Measurements from ENCODE around the gene RND2.

RND2 gene

GRCh38 chr17:43027091-43028032 lies 2.3 kb downstream of the RND2 start:
- peaks cover 16% of the 10 kb centered on the region for H3K4me1 ChIP-seq (ENCODE audit: control insufficient read depth, insufficient read depth, low read length)
- no peak for DNase-seq (ENCODE audit: low read depth, low spot score)
- no CpG with 5 or more reads among the region's 9 CpGs for WGBS (ENCODE audit: insufficient coverage, insufficient read length)
- H3K36me3 ChIP-seq (ENCODE audit: control insufficient read depth, insufficient read depth, low read length) = no peaks in the 10 kb centered on the region
- H3K9me3 ChIP-seq (ENCODE audit: control insufficient read depth, insufficient read depth, low read length) = no peaks in the 10 kb centered on the region
- H3K4me3 ChIP-seq (ENCODE audit: low read length) = no peak overlapping the region
- H3K27me3 ChIP-seq (ENCODE audit: control insufficient read depth, insufficient read depth, low read length) = no peaks in the 10 kb centered on the region
- H3K27ac ChIP-seq (ENCODE audit: low read length) = no peak overlapping the region

- Histone ChIP-seq H3K4me1 (ENCODE audit: control insufficient read depth, insufficient read depth, low read length) (peaks cover 18% of the 10 kb centered on the region), H3K9me3 (ENCODE audit: control insufficient read depth, insufficient read depth, low read length) (no peaks in the 10 kb centered on the region), H3K27me3 (ENCODE audit: control insufficient read depth, insufficient read depth, low read length) (no peaks in the 10 kb centered on the region), H3K27ac (ENCODE audit: low read length) (no peak overlapping the region), H3K36me3 (ENCODE audit: control insufficient read depth, insufficient read depth, low read length) (no peaks in the 10 kb centered on the region), H3K4me3 (ENCODE audit: low read length) (no peak overlapping the region)
- no CpG with 5 or more reads among the region's 17 CpGs for WGBS (ENCODE audit: insufficient coverage, insufficient read length)
- DNase-seq (ENCODE audit: low read depth, low spot score) = no peak
Observed at GRCh38 chr17:43028221-43028861, 3.3 kb downstream of the RND2 start.

GRCh38 chr17:43030137-43030767 lies 5.2 kb downstream of the RND2 start:
- H3K27me3 ChIP-seq (ENCODE audit: control insufficient read depth, insufficient read depth, low read length) = no peaks in the 10 kb centered on the region
- H3K4me1 ChIP-seq (ENCODE audit: control insufficient read depth, insufficient read depth, low read length) = peaks cover 23% of the 10 kb centered on the region
- WGBS (ENCODE audit: insufficient coverage, insufficient read length) = no CpG with 5 or more reads among the region's 6 CpGs
- H3K27ac ChIP-seq (ENCODE audit: low read length) = no peak overlapping the region
- H3K4me3 ChIP-seq (ENCODE audit: low read length) = no peak overlapping the region
- H3K36me3 ChIP-seq (ENCODE audit: control insufficient read depth, insufficient read depth, low read length) = no peaks in the 10 kb centered on the region
- no peaks in the 10 kb centered on the region for H3K9me3 ChIP-seq (ENCODE audit: control insufficient read depth, insufficient read depth, low read length)
- no peak for DNase-seq (ENCODE audit: low read depth, low spot score)

- Histone ChIP-seq H3K4me1 (ENCODE audit: control insufficient read depth, insufficient read depth, low read length) (peaks cover 20% of the 10 kb centered on the region), H3K9me3 (ENCODE audit: control insufficient read depth, insufficient read depth, low read length) (no peaks in the 10 kb centered on the region), H3K36me3 (ENCODE audit: control insufficient read depth, insufficient read depth, low read length) (no peaks in the 10 kb centered on the region), H3K27ac (ENCODE audit: low read length) (no peak overlapping the region), H3K4me3 (ENCODE audit: low read length) (no peak overlapping the region), H3K27me3 (ENCODE audit: control insufficient read depth, insufficient read depth, low read length) (no peaks in the 10 kb centered on the region)
- WGBS (ENCODE audit: insufficient coverage, insufficient read length) = no CpG with 5 or more reads among the region's 3 CpGs
- DNase-seq (ENCODE audit: low read depth, low spot score) = no peak
Observed at GRCh38 chr17:43031666-43032065, 6.6 kb downstream of the RND2 start.

GRCh38 chr17:43033948-43034881 lies 9.2 kb downstream of the RND2 start:
- H3K36me3 ChIP-seq (ENCODE audit: control insufficient read depth, insufficient read depth, low read length) = no peaks in the 10 kb centered on the region
- H3K4me3 ChIP-seq (ENCODE audit: low read length) = no peak overlapping the region
- no peaks in the 10 kb centered on the region for H3K9me3 ChIP-seq (ENCODE audit: control insufficient read depth, insufficient read depth, low read length)
- WGBS (ENCODE audit: insufficient coverage, insufficient read length) = no CpG with 5 or more reads among the region's 12 CpGs
- no peaks in the 10 kb centered on the region for H3K27me3 ChIP-seq (ENCODE audit: control insufficient read depth, insufficient read depth, low read length)
- peaks cover 7% of the 10 kb centered on the region; the same call in 1 of the 2 replicates for H3K4me1 ChIP-seq (ENCODE audit: control insufficient read depth, insufficient read depth, low read length)
- no peak for DNase-seq (ENCODE audit: low read depth, low spot score)
- H3K27ac ChIP-seq (ENCODE audit: low read length) = no peak overlapping the region

- no peak for DNase-seq (ENCODE audit: low read depth, low spot score)
- H3K4me1 ChIP-seq (ENCODE audit: control insufficient read depth, insufficient read depth, low read length) = peaks cover 7% of the 10 kb centered on the region; the same call in 1 of the 2 replicates
- no peaks in the 10 kb centered on the region for H3K9me3 ChIP-seq (ENCODE audit: control insufficient read depth, insufficient read depth, low read length)
- WGBS (ENCODE audit: insufficient coverage, insufficient read length) = no CpG with 5 or more reads among the region's 3 CpGs
- H3K4me3 ChIP-seq (ENCODE audit: low read length) = no peak overlapping the region
- H3K36me3 ChIP-seq (ENCODE audit: control insufficient read depth, insufficient read depth, low read length) = no peaks in the 10 kb centered on the region
- H3K27ac ChIP-seq (ENCODE audit: low read length) = no peak overlapping the region
- H3K27me3 ChIP-seq (ENCODE audit: control insufficient read depth, insufficient read depth, low read length) = no peaks in the 10 kb centered on the region
Observed at GRCh38 chr17:43034894-43035293, 9.9 kb downstream of the RND2 start.

GRCh38 chr17:43039646-43040045 lies 14.6 kb downstream of the RND2 start:
- no CpG with 5 or more reads among the region's 2 CpGs for WGBS (ENCODE audit: insufficient coverage, insufficient read length)
- Histone ChIP-seq H3K4me3 (ENCODE audit: low read length) (no peak overlapping the region), H3K27me3 (ENCODE audit: control insufficient read depth, insufficient read depth, low read length) (no peaks in the 10 kb centered on the region), H3K27ac (ENCODE audit: low read length) (no peak overlapping the region), H3K4me1 (ENCODE audit: control insufficient read depth, insufficient read depth, low read length) (peaks cover 1% of the 10 kb centered on the region; the same call in 1 of the 2 replicates), H3K9me3 (ENCODE audit: control insufficient read depth, insufficient read depth, low read length) (no peaks in the 10 kb centered on the region), H3K36me3 (ENCODE audit: control insufficient read depth, insufficient read depth, low read length) (no peaks in the 10 kb centered on the region)
- DNase-seq (ENCODE audit: low read depth, low spot score) = no peak

- no peak overlapping the region for H3K4me3 ChIP-seq (ENCODE audit: low read length)
- H3K27ac ChIP-seq (ENCODE audit: low read length) = peak overlapping the region; percentile 46
- no peaks in the 10 kb centered on the region for H3K9me3 ChIP-seq (ENCODE audit: control insufficient read depth, insufficient read depth, low read length)
- no peaks in the 10 kb centered on the region for H3K36me3 ChIP-seq (ENCODE audit: control insufficient read depth, insufficient read depth, low read length)
- no peaks in the 10 kb centered on the region for H3K27me3 ChIP-seq (ENCODE audit: control insufficient read depth, insufficient read depth, low read length)
- H3K4me1 ChIP-seq (ENCODE audit: control insufficient read depth, insufficient read depth, low read length) = peaks cover 1% of the 10 kb centered on the region; the same call in 1 of the 2 replicates
- WGBS (ENCODE audit: insufficient coverage, insufficient read length) = no CpG with 5 or more reads among the region's 2 CpGs
- no peak for DNase-seq (ENCODE audit: low read depth, low spot score)
Observed at GRCh38 chr17:43040655-43041054, 15.6 kb downstream of the RND2 start.

GRCh38 chr17:43042025-43042628 lies 17.1 kb downstream of the RND2 start:
- H3K27ac ChIP-seq (ENCODE audit: low read length) = peak overlapping the region; percentile 61
- H3K4me3 ChIP-seq (ENCODE audit: low read length) = no peak overlapping the region
- no peaks in the 10 kb centered on the region for H3K27me3 ChIP-seq (ENCODE audit: control insufficient read depth, insufficient read depth, low read length)
- DNase-seq (ENCODE audit: low read depth, low spot score) = no peak
- peaks cover 1% of the 10 kb centered on the region; the same call in 1 of the 2 replicates for H3K4me1 ChIP-seq (ENCODE audit: control insufficient read depth, insufficient read depth, low read length)
- WGBS (ENCODE audit: insufficient coverage, insufficient read length) = no CpG with 5 or more reads among the region's 5 CpGs
- no peaks in the 10 kb centered on the region for H3K9me3 ChIP-seq (ENCODE audit: control insufficient read depth, insufficient read depth, low read length)
- no peaks in the 10 kb centered on the region for H3K36me3 ChIP-seq (ENCODE audit: control insufficient read depth, insufficient read depth, low read length)
